Stimulated activated naive CD8-positive, alpha-beta T cell treated with anti-CD3 and anti-CD28 coated beads, Interleukin-15, Interleukin-2, amounts not matched to agents 100 U/mL and 50 U/mL, for 24 hours (primary cell): ENCODE measurements around the gene SUSD1.
"Not testable (repeated sequence)": the region's sequence is repeated elsewhere in the genome, so short reads cannot be mapped to it uniquely, and the experiment has no call there.

Experiments
- ATAC-seq: fragments of 150-1000 bp; cut with Tn5 transposase; one replicate; pipeline ENCODE4 v1.10.0; 2021
- DNase-seq: peaks from one replicate; pipeline ENCODE4 v3.0.0; 2021

SUSD1 gene

DNA sequence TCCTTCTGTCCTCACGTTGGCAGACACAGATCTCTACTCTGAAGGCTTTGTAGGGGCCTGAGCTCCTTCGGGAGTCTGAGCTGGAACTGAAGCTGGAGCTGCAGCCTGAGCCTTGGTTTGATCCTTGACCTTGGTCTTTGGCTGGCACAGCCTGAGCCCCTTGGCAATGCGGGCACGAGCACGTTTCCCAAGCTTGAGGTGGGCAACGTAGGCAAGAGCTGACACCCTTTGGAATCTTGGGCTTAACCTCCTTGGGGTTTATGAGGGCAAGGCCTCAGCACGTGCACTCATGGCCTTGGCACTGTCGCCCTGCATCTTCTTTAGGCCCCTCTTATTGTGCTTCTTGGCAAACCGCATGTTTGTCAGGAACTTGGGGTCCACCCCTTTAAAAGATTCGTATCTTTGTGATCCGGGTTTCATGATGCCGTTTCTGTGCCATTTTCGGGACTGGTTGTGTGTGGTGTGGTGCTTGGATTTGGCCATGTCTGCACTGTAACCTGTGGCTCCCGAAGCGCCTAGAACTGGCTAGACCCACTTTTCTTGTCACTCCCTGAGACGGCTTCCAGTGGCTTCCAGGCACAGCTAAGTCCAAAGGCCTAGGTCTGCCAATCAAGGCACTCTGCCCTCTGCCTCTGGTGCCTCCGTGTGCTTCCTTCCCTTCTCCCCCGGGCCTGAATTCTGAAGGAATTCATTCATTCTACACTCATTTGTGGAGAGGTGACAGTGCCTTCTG, 1.4 kb downstream of the SUSD1 start:
- ATAC-seq (no peak), DNase-seq (no peak)

DNA sequence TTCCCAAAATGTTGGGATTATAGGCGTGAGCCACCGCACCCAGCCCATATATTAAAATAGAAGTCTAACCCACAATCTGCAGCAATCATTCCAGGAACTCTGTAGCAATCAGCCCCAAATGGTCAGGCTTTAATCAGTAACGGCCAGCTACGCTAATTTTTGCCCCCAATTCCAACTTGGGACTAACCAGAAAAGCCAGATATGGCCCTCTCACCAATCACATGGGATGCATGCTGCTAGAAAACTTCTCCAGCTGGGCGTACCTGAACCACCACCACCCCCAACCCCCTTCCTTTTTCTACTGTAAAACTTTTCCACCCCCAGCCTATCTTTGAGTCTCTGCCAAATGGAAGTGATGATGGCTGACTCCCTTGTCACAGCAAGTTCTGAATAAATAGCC, 4.1 kb downstream of the SUSD1 start:
- ATAC-seq (no peak), DNase-seq (no peak)

DNA sequence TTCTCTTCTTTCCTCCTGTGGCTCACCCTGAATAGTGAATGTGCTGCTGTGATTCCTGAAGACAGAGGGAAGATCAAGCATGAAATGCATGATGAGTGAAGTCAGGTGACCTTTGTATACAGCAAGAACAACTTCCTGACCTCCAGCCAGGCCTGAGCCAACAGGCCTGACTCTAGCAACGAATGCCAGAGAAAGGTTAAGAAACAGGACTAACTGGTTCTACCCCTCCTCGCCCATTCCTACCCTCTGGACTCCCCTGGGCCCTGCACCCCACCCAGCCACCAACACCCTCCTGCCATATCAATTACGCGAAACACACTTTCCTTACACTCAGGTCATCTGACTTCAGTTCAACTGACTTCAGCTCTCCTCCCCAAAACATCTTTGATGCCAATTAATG, 4.9 kb downstream of the SUSD1 start:
- ATAC-seq (no peak), DNase-seq (no peak)

DNA sequence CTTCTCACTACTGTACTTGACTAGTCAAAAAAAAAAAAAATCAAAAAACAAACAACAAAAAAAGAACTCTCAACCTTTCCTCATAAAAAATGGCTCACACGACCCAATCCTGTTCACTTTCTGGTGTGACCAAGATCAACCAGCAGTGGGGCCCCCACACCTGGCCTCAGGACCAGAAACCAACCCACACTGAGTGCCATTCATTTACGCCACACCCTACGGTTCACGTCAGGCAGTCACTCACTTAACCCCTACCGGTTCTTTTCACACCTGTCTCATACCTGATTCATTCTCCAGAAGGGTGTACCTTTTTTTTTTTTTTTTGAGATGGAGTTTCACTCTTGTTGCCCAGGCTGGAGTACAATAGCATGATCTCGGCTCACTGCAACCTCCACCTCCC, 5.7 kb downstream of the SUSD1 start:
- DNase-seq: no peak
- ATAC-seq: no peak

DNA sequence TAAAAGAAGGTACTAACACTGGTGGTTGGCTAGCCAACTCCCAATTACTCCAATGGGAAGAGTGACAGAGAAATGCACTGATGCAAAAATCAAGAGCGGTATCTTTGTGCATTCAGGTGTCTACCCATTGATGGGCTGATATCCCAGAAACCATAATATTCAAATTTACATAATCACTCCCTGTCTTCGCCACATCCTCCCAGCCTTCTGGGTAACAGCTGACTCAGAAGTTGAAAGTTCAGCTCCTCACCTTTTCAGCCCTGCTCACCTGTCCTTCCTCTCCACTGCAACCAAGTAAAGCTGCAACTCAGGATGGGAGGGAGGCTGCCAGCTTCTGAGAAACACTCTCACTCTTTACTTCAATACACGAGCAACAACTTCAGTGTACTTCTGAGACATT, 6.9 kb downstream of the SUSD1 start:
- ATAC-seq (peak; percentile 23), DNase-seq (no peak)

DNA sequence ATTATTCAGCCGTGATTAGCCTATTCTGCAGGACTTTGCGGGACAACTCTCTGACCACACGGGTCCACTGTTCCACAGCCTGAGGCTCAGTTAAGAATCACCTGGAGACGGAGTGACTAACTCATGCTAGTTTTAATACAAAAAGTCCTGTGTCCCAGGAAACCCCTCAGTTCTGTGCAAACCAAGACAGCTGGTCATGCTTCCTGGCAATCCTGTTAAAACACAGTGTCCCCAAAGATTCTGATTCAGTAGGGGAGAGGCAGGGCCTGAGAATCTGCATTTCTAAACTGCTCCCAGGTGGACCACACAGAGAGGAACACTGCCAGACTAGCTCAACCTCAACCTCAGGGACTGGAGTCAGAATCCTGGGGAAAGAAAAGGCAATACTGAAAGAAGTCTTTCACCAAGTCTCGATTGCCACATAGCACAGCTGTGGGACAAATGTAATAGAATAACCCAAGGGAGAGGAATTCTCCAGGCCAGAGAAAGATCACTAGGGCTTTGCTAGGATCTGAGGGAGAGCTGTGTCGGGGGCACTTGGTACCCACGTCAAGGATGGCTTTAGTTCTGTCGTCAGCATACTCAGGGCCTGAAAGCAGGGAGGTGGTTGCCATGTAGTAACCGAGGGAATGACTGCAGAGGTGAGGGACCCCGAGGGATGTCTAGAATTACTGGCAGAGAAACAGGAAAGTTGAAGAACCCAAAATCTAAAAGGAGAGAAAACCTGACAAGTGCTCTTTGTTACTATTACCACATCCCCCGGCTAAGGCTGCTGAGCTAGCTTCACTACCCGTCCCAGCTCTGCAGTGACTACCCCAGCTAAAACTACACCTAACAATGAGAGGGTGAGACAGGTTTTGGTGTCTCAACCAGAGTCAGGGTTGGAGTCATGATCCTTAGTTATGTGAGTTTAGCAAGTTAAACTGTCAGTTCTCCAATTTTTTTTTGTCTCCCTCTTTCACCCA, 8.6 kb downstream of the SUSD1 start:
- DNase-seq: no peak
- no peak for ATAC-seq

DNA sequence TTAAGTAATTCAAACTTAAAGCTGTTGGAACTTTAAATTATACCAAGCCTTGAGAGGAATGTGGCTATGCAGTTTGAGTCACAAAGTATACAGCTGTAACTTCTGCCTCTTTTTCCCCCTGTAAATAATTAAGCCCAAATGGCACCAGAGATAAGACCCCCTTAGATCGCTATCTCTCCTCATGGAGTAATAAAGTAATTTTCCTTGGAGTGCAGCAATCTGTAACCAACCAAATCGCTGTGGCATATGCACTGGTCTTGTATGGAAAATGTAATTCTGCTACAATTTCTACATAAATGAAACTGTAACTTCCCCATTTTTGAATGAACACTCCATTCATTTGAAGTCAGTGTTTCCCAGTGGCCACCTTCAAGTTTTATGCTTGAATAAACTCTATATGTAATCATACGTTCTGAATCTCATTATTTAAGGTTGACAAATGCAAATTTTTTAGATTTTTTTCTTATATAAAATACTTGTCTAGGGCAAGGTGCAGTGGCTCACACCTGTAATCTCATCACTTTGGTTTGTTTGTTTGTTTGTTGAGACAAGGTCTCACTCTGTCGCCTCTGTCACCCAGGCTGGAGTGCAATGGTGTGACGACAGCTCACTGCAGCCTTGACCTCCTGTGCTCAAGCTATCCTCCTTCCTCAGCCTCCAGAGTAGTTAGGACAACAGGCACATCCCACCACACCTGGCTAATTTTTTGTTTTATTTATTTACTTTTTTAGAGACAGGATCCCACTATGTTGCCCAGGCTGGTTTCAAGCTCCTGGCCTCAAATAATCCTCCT, 12.3 kb downstream of the SUSD1 start:
- no peak for ATAC-seq
- DNase-seq: no peak

DNA sequence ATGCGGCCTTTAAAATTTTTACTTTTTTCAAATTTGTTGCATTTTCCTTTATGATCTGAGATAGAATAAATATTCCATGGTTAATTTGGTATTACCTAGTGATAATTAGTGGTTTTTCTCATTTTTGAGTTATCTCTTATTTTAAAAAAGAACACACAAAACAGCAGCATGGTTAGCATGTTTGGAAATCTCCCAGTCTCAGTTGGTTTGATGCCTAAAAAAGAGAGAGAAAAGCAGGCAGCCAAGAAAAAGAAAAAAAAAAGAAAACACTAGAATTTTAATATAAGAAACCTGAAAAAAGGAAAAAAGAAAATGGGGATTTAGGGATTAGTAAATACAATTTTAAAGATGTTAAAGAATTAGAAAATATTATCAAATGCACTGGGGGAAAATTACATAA, 15.3 kb downstream of the SUSD1 start:
- no peak for ATAC-seq

DNA sequence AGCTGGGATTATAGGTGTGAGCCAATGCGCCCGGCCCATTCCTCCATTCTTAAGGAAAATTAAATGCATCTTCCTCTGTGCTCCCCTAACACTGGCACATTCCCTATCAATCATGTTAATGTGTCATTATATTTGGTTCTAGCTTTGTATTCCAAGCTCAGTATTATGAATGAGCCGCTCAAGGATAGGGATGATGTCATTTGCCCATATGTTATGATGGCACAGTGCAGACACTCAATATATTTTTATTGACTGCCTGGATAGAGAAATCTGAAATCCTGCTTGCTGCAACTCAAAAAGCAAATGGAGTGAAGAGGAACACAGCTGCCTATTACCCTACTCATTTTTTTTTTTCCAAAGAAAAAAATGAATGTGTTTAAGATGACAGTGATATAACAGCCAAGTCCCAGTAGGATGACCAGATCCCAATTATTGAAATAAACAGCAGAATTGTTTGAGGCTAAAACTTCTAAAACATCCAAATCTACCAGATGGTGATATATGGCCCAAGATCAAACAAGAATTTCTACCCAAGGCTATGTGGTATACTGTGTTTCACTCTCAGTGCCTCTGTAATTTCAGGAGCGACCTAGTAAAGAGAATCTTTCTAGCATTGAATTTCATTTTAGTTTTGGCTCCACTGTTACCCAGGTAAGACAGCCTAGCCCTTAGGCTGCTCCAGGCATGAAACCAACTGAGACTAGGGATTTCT, 16.3 kb downstream of the SUSD1 start:
- ATAC-seq (no peak), DNase-seq (no peak)

More for the DNA sequence above, 15.3 kb downstream of the SUSD1 start:
- no peak for DNase-seq

DNA sequence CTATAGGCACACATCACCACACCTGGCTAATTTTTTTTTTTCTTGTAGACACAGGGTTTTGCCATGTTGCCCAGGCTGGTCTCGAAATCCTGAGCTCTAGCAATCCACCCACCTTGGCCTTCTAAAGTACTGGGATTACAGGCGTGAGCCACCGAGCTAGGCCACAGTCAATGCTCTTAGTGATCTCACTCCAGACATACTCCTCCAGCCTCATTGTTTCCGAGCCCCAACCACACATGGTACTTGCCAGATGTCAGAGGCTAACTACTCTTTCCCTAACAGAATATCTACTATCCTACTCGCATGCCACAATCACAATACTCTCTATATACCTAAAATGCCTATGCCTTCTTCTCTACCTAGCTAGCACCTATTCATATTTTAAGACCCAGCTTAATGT, 17.1 kb downstream of the SUSD1 start:
- ATAC-seq: peak; percentile 55
- no peak for DNase-seq

DNA sequence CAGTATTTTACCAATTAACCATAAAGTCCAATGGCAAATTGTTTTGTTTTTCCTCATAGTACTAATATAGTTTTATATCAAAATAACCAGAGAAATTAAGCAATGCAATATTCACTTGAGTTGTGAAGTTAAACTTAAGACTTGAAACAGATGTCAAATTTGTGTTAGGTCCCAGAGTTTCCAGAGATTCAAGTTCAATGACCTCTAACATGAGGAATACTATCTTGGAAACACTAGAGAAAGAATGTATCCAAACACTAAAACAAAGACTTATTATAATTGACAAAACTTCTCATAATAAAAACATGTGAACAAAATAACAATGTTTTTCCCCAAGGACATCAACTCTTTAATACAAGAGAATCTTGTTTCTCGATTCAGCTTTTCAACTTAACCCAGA, 18.0 kb downstream of the SUSD1 start:
- no peak for ATAC-seq
- no peak for DNase-seq

DNA sequence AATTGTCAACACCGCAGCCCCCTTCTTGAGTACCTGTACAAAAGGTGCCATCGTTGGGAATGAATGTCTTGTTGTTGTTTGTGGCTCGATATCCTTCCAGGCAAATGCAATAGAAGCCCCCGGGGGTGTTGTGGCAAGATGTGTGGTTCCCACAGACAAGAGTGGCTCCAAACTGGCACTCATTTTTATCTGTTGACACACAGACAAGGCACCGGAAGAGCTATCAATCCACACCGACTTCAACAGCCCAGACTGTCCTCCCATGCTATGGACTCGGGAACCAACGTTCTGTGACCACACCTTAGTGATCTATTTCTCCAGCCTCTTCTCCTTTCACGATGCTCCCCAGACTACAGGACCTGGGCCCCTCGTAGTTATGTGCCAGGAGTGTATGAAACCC, 25.9 kb downstream of the SUSD1 start:
- DNase-seq (no peak), ATAC-seq (no peak)

DNA sequence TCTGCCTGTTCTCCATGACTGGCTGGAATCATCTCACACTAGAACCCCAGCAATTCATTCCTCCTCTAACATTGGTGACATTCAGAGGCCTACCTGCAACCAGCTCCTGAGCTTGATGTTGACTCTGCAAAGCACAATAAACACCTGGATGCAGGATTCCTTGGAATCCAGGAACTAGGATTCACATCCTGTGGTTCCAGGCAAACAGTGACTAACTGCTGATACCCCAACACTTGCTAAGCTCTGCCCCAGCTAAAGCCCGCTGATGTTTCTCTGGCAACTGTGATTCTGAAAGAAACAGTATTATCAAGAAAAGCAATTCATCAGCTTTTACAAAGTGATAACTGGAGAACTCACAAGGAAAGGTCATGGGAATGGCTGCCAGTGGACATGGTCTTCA, 29.2 kb downstream of the SUSD1 start:
- DNase-seq (no peak), ATAC-seq (no peak)

DNA sequence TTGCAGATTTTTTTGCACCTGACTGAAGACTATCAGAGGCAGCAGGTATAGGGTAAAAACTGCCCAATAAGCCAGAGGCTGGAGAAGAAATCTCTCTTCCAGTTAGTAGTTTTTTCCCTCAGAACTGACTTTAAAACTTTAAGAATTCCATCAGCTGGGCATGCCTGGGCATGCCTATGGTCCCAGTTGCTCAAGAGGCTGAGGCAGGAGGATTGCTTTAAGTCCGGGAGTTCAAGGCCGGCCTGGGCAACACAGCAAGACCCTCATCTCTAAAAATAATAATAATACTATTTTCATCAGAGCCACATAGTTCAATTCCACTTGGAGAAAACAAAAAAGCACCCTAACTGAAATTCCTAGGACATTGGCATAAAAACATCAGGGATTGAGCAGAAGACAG, 30.3 kb downstream of the SUSD1 start:
- no peak for ATAC-seq

DNA sequence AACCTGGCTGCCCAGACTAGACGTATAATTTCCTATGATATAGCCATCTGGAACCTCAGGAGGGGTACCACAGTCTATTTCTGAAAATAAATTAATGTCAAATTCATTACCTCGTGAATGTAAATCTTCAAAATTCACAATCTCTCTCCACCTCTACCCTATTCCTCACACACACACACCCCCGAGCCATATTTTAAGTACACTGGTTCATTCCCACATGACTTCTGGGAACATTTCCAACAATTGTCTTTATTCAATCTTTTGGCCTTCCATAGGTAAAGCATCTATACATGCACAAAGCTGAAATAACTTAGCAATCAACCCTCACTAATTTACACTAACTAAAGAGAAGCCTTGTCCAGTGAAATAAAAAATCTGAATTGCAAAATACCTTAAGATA, 32.7 kb downstream of the SUSD1 start:
- ATAC-seq (no peak), DNase-seq (no peak)

More for the DNA sequence above, 30.3 kb downstream of the SUSD1 start:
- no peak for DNase-seq

DNA sequence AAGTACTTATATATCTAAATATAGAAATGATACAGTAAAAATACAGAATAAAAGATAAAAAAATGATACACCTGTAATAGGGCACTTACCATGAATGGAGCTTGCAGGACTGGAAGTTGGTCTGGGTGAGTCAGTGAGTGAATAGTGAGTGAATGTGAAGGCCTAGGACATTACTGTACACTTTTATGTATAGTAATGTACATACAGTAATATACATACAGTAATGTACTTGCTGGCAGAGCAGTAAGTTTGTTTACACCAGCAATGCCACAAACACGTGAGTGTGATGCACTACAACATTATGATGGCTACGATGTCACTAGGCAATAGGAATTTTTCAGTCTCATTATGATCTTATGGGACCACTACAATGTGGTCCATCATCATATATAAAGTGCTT, 34.2 kb downstream of the SUSD1 start:
- DNase-seq (no peak), ATAC-seq (no peak)

DNA sequence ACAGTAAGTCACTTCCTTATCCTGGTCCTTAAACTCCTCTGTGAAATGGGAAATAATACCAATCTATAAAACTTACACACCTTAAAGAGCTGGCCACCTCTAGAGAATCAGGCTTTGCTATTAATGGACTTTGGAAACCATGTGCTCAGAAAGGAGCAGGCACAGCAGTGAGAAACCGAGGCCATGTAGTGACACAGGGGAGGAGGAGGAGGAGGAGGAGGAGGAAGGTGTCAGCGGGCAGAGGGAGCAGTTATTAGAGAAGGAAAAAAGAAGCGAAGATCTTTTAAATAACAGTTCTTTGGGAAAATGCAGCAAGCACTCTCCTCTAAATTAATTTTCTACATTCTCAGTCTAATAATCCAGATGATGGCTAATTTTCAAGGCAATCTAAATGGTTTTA, 38.0 kb downstream of the SUSD1 start:
- no peak for DNase-seq
- no peak for ATAC-seq

DNA sequence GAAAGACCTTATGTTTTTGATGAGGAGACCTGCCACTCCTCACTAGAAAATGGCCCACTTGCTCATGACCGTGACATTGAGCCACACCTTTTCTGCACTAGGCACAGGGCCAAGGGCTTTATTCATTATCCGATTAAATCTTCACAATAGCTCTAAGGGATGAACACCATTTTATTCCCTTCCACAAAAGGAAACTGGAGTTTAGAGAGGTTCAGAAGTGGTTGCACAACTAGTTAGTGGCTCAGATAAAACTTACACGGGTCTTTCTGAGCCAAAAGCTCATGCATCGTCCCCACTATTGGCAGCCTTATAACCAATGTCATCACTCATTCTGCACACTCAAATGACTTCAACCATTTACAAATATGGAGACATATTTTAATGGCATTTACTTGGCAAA, 39.4 kb downstream of the SUSD1 start:
- ATAC-seq (no peak), DNase-seq (no peak)

DNA sequence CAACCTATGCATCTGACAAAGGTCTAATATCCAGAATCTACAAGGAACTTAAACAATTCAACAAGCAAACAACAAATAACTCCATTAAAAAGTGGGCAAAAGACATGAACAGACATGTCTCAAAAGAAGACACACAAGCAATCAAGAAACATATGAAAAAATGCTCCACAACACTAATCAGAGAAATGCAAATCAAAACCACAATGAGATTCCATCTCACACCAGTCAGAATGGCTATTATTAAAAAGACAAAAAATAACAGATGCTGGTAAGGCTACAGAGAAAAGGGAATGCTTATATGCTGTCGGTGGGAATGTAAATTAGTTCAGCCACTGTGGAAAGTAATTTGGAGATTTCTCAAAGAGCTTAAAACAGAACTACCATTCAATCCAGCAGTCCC, 41.3 kb downstream of the SUSD1 start:
- not testable (repeated sequence) for DNase-seq, ATAC-seq

DNA sequence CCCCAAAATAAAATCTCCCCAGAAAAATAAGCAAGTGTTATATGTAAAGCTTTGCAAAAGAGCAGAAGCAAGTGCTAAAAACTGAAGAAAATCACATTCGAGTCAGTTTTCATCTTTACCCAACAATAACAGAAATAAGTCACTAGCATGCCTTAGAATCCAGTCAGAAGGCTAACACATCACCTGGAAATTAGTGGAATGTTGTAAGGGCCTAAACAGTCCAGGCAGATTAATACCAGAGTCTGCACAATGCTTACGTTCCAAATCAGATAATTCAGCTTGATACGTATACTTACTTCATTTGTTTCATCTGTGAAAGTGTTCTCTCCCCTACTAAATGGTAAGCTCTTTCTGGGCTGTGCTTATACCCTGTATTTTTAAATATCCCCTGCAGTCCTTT, 42.7 kb downstream of the SUSD1 start:
- no peak for ATAC-seq
- no peak for DNase-seq

DNA sequence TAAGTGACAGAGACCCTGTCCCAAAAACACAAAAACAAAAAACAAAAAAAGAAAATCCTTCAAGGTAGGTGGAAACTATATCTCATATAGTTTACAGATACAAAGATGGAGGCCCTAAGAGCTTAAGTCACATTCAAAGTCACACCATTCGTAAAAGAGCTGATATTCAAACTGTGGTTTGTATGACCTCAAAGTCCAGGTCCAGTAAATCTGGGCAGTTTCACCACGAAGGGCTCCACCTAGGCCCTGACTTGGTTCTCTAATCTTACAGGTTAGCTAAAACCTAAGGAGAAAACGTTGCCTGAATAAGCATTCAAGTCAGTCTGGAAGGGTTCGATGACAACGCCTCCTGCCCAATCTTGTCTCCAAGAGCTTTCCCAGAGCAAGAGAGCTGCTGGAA, 44.1 kb downstream of the SUSD1 start:
- no peak for DNase-seq
- ATAC-seq: no peak

DNA sequence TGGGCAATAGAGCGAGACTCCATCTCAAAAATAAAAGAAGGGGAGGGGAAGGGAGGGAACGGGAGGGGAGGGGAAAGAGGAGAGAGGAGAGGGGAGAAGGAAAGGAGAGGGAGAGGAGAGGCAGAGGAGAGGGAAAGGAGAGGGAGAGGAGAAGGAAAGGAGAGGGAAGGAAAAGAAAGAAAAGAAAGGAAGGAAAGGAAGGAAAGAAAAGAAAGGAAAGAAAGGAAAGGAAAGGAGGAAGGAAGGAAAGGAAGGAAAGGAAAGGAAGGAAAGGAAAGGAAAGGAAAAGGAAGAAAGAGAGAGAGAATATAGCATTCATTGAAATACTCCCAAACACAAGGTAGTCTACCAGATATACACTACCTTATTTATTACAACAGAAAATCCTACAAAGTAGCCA, 44.8 kb downstream of the SUSD1 start:
- DNase-seq: no peak
- ATAC-seq: no peak
